ENCODE results near the gene CDC20.

CDC20 gene

DNA sequence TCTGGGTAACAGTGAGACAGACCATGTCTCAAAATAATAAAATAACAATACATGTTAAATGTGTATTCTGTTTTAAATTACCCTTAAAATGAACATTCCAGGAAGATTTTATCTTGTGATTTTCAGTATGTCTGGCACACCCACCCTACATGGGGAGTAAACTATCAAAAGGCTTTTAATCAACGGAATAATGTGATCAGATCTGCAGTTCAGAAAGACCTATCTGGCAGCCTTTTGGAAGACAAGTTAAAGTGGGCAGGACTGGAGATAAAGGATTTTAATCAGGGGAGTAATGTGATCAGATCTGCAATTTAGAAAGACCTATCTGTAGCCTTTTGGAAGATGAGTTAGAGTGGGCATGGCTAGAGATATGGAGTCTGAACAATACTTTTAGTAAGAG is 20.7 kb downstream of the CDC20 start:
- TF ChIP-seq, protein P1, sequence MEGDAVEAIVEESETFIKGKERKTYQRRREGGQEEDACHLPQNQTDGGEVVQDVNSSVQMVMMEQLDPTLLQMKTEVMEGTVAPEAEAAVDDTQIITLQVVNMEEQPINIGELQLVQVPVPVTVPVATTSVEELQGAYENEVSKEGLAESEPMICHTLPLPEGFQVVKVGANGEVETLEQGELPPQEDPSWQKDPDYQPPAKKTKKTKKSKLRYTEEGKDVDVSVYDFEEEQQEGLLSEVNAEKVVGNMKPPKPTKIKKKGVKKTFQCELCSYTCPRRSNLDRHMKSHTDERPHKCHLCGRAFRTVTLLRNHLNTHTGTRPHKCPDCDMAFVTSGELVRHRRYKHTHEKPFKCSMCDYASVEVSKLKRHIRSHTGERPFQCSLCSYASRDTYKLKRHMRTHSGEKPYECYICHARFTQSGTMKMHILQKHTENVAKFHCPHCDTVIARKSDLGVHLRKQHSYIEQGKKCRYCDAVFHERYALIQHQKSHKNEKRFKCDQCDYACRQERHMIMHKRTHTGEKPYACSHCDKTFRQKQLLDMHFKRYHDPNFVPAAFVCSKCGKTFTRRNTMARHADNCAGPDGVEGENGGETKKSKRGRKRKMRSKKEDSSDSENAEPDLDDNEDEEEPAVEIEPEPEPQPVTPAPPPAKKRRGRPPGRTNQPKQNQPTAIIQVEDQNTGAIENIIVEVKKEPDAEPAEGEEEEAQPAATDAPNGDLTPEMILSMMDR (IDR thresholded peaks at IDR 0.05; ENCODE audit: insufficient read depth, low read depth, low read length, missing control alignments): no peak
- no peak overlapping the region for H3K4me3 ChIP-seq (ENCODE audit: low read depth, low read length)
- no peak for DNase-seq (ENCODE audit: low read depth)

DNA sequence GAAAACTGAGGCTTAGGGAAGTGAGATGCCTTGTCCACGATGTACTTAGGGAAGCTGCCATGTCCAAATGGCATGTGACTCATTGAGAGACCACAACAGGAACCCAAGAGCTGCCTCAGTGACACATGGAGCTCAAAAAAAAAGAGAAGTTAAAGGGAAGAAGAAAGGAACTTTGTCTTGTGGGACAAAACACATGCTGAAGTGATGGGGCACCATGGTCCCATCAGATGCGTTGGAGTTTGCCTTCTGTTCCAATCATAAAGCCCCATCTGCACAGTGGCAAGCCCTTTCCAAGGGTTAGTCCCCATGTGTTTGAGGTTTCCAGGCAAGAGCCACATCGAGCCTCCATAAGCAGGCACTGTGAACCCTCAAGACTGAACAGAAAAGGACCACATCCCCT is 22.8 kb downstream of the CDC20 start:
- no peak for DNase-seq (ENCODE audit: low read depth)
- no peak overlapping the region for H3K4me3 ChIP-seq (ENCODE audit: low read depth, low read length)
- TF ChIP-seq, protein P1 (IDR thresholded peaks at IDR 0.05; ENCODE audit: insufficient read depth, low read depth, low read length, missing control alignments): no peak

DNA sequence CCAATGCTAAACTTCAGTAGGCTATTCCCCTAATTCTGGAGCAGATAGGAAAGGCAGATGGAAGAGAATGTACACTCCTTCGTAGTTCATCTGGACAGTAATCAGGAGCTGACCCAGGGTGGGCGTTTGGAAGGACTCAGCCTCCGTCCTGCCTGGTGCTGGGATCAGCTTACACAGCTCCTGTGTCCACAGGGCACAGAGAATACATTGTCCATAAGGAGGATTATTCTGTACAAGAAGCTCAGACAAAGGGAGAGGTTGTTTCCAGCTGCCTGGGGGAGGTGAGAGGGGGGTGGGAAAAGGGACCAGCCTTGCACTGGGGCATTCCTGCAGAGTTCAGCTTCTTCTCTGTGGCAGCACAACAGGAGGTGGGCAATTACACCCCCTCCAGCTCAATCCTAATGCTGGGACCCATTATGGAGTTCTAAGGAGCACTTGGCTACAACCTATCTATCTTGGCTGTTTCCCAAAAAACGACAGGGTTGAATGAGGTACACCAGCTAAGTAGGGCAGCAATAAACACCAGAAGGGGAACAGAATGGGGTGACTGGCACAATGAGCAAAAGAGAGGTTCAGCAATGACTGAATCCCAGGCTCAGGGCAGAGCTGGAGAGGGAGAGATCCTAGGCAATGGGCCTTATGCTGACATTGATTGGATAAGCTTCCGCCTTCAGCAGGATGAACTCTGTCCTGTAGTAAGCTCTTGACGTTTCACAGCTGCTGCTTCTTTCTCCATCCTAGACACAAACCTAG is 23.4 kb downstream of the CDC20 start:
- no peak for DNase-seq (ENCODE audit: low read depth)
- H3K4me3 ChIP-seq (ENCODE audit: low read depth, low read length): no peak overlapping the region
- TF ChIP-seq, protein P1 (IDR thresholded peaks at IDR 0.05; ENCODE audit: insufficient read depth, low read depth, low read length, missing control alignments): no peak

DNA sequence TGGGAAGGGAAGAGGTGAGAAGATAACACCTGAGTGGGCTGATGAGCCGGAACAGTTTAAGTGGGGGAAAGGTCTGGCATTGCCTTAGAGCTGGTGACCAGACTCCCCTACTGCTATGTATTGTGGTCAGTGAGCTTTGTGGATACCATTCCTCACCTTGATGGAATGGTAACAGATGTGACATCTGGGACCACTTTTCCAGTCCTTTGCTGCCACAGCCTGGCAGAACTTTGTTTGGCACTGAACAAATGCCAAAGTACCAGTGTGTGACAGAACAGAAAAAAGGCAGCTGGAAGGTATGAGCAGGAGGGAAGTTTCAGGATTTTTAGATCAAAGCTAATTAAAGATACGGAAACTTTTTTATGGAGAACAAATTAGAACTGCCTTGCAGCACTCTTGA is 24.7 kb downstream of the CDC20 start:
- DNase-seq (ENCODE audit: low read depth): no peak
- TF ChIP-seq, protein P1 (IDR thresholded peaks at IDR 0.05; ENCODE audit: insufficient read depth, low read depth, low read length, missing control alignments): no peak
- no peak overlapping the region for H3K4me3 ChIP-seq (ENCODE audit: low read depth, low read length)

DNA sequence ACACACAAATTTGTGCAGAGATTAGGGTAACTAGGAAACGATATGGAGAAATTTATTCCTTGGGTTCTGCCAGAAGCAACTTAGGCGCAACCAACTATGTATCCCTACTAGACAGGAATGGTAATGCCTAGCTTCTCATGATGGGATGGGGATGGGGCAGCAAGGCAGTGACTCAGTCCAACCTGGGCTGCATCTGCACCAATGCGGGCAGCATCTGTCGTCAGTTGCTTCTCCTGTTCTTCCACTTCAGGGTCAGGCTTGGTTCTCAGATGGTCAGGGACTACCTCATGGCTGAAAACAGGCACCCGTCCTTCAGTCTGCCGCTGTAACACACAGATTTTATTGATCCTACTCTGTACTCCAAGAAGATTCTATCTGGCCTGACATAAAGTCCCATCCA is 27.9 kb downstream of the CDC20 start:
- no peak overlapping the region for H3K4me3 ChIP-seq (ENCODE audit: low read depth, low read length)
- TF ChIP-seq, protein P1 (IDR thresholded peaks at IDR 0.05; ENCODE audit: insufficient read depth, low read depth, low read length, missing control alignments): no peak
- DNase-seq (ENCODE audit: low read depth): no peak

DNA sequence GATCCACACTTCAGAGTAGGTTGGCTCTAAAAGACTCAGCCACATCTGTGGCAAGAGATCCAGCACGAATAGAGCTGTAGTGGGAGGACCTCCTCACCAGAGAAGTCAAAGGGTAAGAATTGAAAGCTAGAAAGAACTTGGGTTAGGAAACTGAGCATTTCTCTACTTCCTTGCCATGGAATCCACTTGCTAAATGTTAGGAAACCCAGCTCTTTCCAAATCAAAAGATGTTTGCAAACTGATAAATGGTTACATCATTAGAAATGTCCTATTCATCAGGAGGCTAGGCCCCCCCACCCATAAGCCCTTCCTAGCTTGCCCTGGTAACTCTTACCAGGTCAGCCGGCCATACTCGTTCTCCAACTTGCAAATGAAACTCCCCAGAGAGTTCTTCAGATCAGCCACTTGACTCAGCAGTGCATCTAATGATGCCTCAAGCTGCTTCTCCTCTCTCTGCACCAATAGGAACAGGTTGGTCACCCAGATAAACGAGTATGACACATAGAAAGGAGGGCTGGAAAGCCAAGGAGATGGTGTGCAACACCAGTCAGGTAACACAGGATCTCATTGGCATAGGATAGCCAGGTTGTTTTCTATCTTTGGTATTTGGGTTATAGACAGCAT is 29.3 kb downstream of the CDC20 start:
- TF ChIP-seq, protein P1 (IDR thresholded peaks at IDR 0.05; ENCODE audit: insufficient read depth, low read depth, low read length, missing control alignments): no peak
- peak; percentile 28 for DNase-seq (ENCODE audit: low read depth)
- no peak overlapping the region; the same call in 1 of the 2 replicates for H3K4me3 ChIP-seq (ENCODE audit: low read depth, low read length)

Data from GM12865 (cell line).